ENCODE data around the gene DESI2.

DNA sequence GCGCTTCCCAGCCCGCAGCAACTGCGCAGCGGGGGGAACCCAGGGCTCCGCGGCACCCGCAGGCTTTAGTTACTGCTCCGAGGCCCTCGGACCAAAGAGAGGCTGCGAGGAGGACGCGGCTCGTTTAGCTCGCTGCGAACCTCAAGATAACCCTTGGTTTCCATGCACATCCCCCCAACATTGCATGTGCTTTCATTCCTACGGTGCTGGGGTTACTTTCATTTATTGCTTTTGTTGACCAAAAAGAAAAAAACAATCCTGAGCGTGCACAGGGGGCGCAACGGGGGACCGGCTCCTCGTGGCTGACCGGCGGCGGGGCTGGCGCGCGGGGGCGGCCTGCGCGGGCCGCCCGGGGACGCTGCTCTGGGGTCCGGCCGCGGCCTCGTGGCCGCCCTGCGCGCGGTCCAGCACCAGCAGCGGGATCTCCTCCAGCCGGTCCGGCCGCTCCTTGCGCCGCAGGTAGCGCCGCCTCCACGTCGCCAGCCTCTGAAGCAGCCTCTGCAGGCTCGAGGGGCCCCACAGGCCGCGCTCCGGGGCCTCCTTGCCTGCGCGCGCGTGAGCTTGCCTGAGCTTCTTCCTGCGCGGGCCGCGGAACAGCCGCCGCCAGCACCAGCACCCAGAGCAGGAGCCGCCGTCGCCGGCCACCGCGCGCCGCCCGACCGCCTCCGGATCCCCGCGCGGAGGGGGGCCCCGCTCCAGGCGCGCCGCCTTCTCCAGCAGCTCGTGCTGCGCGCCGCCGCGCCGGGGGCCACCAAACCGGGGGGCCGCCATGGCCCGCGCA is 77.4 kb downstream of the DESI2 start:
- no peak for TF ChIP-seq OSR2 (tag by site-specific recombination; IDR thresholded peaks at IDR 0.05)
- TF ChIP-seq, protein P1, sequence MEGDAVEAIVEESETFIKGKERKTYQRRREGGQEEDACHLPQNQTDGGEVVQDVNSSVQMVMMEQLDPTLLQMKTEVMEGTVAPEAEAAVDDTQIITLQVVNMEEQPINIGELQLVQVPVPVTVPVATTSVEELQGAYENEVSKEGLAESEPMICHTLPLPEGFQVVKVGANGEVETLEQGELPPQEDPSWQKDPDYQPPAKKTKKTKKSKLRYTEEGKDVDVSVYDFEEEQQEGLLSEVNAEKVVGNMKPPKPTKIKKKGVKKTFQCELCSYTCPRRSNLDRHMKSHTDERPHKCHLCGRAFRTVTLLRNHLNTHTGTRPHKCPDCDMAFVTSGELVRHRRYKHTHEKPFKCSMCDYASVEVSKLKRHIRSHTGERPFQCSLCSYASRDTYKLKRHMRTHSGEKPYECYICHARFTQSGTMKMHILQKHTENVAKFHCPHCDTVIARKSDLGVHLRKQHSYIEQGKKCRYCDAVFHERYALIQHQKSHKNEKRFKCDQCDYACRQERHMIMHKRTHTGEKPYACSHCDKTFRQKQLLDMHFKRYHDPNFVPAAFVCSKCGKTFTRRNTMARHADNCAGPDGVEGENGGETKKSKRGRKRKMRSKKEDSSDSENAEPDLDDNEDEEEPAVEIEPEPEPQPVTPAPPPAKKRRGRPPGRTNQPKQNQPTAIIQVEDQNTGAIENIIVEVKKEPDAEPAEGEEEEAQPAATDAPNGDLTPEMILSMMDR (tag by site-specific recombination; IDR thresholded peaks at IDR 0.05): no peak
- no peak for TF ChIP-seq ZNF707 (tag by site-specific recombination; IDR thresholded peaks at IDR 0.05)
- TF ChIP-seq SP7 (tag by site-specific recombination; IDR thresholded peaks at IDR 0.05): no peak
- TF ChIP-seq, protein P2, sequence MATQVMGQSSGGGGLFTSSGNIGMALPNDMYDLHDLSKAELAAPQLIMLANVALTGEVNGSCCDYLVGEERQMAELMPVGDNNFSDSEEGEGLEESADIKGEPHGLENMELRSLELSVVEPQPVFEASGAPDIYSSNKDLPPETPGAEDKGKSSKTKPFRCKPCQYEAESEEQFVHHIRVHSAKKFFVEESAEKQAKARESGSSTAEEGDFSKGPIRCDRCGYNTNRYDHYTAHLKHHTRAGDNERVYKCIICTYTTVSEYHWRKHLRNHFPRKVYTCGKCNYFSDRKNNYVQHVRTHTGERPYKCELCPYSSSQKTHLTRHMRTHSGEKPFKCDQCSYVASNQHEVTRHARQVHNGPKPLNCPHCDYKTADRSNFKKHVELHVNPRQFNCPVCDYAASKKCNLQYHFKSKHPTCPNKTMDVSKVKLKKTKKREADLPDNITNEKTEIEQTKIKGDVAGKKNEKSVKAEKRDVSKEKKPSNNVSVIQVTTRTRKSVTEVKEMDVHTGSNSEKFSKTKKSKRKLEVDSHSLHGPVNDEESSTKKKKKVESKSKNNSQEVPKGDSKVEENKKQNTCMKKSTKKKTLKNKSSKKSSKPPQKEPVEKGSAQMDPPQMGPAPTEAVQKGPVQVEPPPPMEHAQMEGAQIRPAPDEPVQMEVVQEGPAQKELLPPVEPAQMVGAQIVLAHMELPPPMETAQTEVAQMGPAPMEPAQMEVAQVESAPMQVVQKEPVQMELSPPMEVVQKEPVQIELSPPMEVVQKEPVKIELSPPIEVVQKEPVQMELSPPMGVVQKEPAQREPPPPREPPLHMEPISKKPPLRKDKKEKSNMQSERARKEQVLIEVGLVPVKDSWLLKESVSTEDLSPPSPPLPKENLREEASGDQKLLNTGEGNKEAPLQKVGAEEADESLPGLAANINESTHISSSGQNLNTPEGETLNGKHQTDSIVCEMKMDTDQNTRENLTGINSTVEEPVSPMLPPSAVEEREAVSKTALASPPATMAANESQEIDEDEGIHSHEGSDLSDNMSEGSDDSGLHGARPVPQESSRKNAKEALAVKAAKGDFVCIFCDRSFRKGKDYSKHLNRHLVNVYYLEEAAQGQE (tag by site-specific recombination; IDR thresholded peaks at IDR 0.05): no peak
- TF ChIP-seq ZNF121 (tag by site-specific recombination; IDR thresholded peaks at IDR 0.05): no peak
- no peak for TF ChIP-seq ZNF433 (tag by site-specific recombination; IDR thresholded peaks at IDR 0.05; ENCODE audit: low read depth)
- TF ChIP-seq, protein P3, sequence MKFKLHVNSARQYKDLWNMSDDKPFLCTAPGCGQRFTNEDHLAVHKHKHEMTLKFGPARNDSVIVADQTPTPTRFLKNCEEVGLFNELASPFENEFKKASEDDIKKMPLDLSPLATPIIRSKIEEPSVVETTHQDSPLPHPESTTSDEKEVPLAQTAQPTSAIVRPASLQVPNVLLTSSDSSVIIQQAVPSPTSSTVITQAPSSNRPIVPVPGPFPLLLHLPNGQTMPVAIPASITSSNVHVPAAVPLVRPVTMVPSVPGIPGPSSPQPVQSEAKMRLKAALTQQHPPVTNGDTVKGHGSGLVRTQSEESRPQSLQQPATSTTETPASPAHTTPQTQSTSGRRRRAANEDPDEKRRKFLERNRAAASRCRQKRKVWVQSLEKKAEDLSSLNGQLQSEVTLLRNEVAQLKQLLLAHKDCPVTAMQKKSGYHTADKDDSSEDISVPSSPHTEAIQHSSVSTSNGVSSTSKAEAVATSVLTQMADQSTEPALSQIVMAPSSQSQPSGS (tag by site-specific recombination; IDR thresholded peaks at IDR 0.05; ENCODE audit: low read depth): no peak
- no peak for TF ChIP-seq ZNF48 (tag by site-specific recombination; IDR thresholded peaks at IDR 0.05)

Data from HEK293 (cell line).